B cell (primary cell): ENCODE data around the gene AEBP2. TPM values are rescaled to one million over a fixed set of nuclear protein-coding genes. Genes with fewer than 3 reads are reported as not detected.

Experiments
- ATAC-seq: fragments of 200-7000 bp; cut with Tn5 transposase; one replicate; pipeline ENCODE4 v1.10.0; 2021; ENCODE audit warnings: low read depth, mild to moderate bottlenecking, moderate number of reproducible peaks, moderate library complexity
- CTCF ChIA-PET: fragments of 350-600 bp; sonication (Branson Sonifier 250); formaldehyde crosslinking; loops from one replicate; lab custom pipeline; 2021; ENCODE audit warnings: antibody characterized with exemption, inconsistent platforms; lab: Charles Lee
- POLR2A ChIA-PET: fragments of 350-600 bp; sonication (Branson Sonifier 250); formaldehyde crosslinking; loops from one replicate; lab custom pipeline; 2021; ENCODE audit warnings: antibody characterized with exemption; lab: Charles Lee
- DNase-seq: peaks from one replicate; pipeline ENCODE4 v3.0.0; 2013
- H2AFZ ChIP-seq: 2 replicates; pipeline ENCODE4 v1.6.1; 2012; ENCODE audit warnings: mild to moderate bottlenecking, low read depth, low read length; ENCODE audit not compliant: insufficient read depth, poor library complexity, severe bottlenecking
- H3K27ac ChIP-seq, 2 donors: 1 replicate in 1 of 2; 2 replicates in 1 of 2; pipeline ENCODE4 v1.5.1; 2012 to 2013; ENCODE audit warnings: low read length in 2 of 2, mild to moderate bottlenecking in 2 of 2, moderate library complexity in 1 of 2
- H3K27me3 ChIP-seq, 4 experiments: fragments of 200-600 bp in 1 of 4; sonication (generic) in 1 of 4; replicated peaks in 1 of 4; 1 replicate in 2 of 4; 2 replicates in 2 of 4; pipeline versions ENCODE4 v1.6.1 to v1.7.0; 2013 to 2016; ENCODE audit warnings: low read length in 3 of 4, mild to moderate bottlenecking in 2 of 4, mixed read lengths in 1 of 4, moderate library complexity in 1 of 4; ENCODE audit not compliant: insufficient read depth in 4 of 4, control insufficient read depth in 3 of 4; ENCODE audit errors: control extremely low read depth in 1 of 4
- H3K36me3 ChIP-seq, 2 experiments: replicated peaks in 1 of 2; 1 replicate in 1 of 2; 2 replicates in 1 of 2; pipeline versions ENCODE4 v1.6.1 to v1.7.1; 2013; ENCODE audit warnings: low read length in 1 of 2; ENCODE audit not compliant: insufficient read depth in 2 of 2, control insufficient read depth in 1 of 2; ENCODE audit errors: control extremely low read depth in 1 of 2, extremely low read depth in 1 of 2
- H3K4me1 ChIP-seq, 2 donors: fragments of 200-600 bp in 1 of 2; sonication (generic) in 1 of 2; 1 replicate in 1 of 2; 2 replicates in 1 of 2; pipeline versions ENCODE4 v1.5.1 to v1.6.1; 2013 to 2017; ENCODE audit warnings: low read length in 2 of 2; ENCODE audit not compliant: control insufficient read depth in 2 of 2, insufficient read depth in 2 of 2
- H3K4me2 ChIP-seq: replicated peaks from 2 replicates; pipeline ENCODE3; 2012; ENCODE audit warnings: mild to moderate bottlenecking, low read depth, low read length; ENCODE audit not compliant: poor library complexity, severe bottlenecking
- H3K4me3 ChIP-seq, 5 experiments: fragments of 200-600 bp in 1 of 5; sonication (generic) in 1 of 5; 1 replicate in 3 of 5; 2 replicates in 2 of 5; pipeline versions ENCODE4 v1.5.1 to v1.7.0; 2011 to 2016; ENCODE audit warnings: low read length in 4 of 5, mild to moderate bottlenecking in 4 of 5, low read depth in 2 of 5, control low read depth in 1 of 5, moderate library complexity in 1 of 5; ENCODE audit not compliant: insufficient read depth in 1 of 5; ENCODE audit errors: control extremely low read depth in 1 of 5, extremely low read depth in 1 of 5
- H3K79me2 ChIP-seq: fragments of 200-600 bp; sonication (generic); one replicate; pipeline ENCODE4 v1.6.0; 2016; ENCODE audit warnings: low read length; ENCODE audit not compliant: control insufficient read depth, insufficient read depth
- H3K9ac ChIP-seq: fragments of 200-600 bp; sonication (generic); 2 replicates; pipeline ENCODE4 v1.6.1; 2017; ENCODE audit warnings: mild to moderate bottlenecking, low read length, moderate library complexity
- H3K9me3 ChIP-seq, 3 donors: one replicate each; pipeline versions ENCODE4 v1.6.1 to v1.7.1; 2013; ENCODE audit warnings: low read length in 2 of 3; ENCODE audit not compliant: control insufficient read depth in 2 of 3, insufficient read depth in 1 of 3; ENCODE audit errors: control extremely low read depth in 1 of 3
- H4K20me1 ChIP-seq: 2 replicates; pipeline ENCODE4 v1.6.0; 2012; ENCODE audit warnings: mild to moderate bottlenecking, low read length; ENCODE audit not compliant: insufficient read depth, control insufficient read depth, poor library complexity, severe bottlenecking
- H3K27ac Mint-ChIP-seq: one replicate; pipeline ENCODE4 v1.8.0; 2021; ENCODE audit warnings: mixed read lengths
- H3K27me3 Mint-ChIP-seq: one replicate; pipeline ENCODE4 v1.8.0; 2021; ENCODE audit warnings: mixed read lengths
- H3K4me1 Mint-ChIP-seq: one replicate; pipeline ENCODE4 v1.8.0; 2021; ENCODE audit warnings: mixed read lengths
- H3K4me3 Mint-ChIP-seq: one replicate; pipeline ENCODE4 v1.8.0; 2021; ENCODE audit warnings: mixed read lengths
- H3K9me3 Mint-ChIP-seq: one replicate; pipeline ENCODE4 v1.8.0; 2022; ENCODE audit warnings: mixed read lengths; ENCODE audit not compliant: insufficient read depth
- EZH2 ChIP-seq: IDR thresholded peaks from 2 replicates; pipeline ENCODE4 v1.6.1; 2012; ENCODE audit warnings: borderline replicate concordance, low read depth, mild to moderate bottlenecking, moderate library complexity, low read length; ENCODE audit not compliant: insufficient read depth, poor library complexity, severe bottlenecking
- WGBS: methylation state at CpG from one replicate; pipeline ENCODE4 v1.1.5; 2013; ENCODE audit warnings: missing lambda C conversion rate; ENCODE audit not compliant: insufficient coverage; 5-methylcytosine and 5-hydroxymethylcytosine counted together
- intact Hi-C: fragments of 100-400 bp; cut with micrococcal nuclease; formaldehyde crosslinking; loops from one replicate; pipeline ENCODE4 v1.10.0; 2022
- polyA plus RNA-seq: library from polyadenylated mRNA; depleted of rRNA; stranded (reverse); fragments of >200 nt; gene quantifications from 2 replicates; pipeline ENCODE4 v1.2.3, GENCODE V29; 2012
- total RNA-seq, 2 donors: library from RNA; stranded (reverse); fragments of 120-200 nt in 1 of 2; gene quantifications; 1 replicate in 1 of 2; 2 replicates in 1 of 2; pipeline versions ENCODE4 v1.2.3 to v1.2.4, GENCODE V29; 2013 to 2022
- TF ChIP-seq, protein P1 (sequence below): fragments of 200-600 bp; IDR thresholded peaks from one replicate; pipeline ENCODE4 v1.8.0; 2022; ENCODE audit warnings: antibody characterized with exemption, mild to moderate bottlenecking

AEBP2 gene
- total and polyA plus RNA-seq, 2 donors (not counting 1 experiment from before 2014, with no cell fraction given) = 12.1 to 67.8 TPM

DNA sequence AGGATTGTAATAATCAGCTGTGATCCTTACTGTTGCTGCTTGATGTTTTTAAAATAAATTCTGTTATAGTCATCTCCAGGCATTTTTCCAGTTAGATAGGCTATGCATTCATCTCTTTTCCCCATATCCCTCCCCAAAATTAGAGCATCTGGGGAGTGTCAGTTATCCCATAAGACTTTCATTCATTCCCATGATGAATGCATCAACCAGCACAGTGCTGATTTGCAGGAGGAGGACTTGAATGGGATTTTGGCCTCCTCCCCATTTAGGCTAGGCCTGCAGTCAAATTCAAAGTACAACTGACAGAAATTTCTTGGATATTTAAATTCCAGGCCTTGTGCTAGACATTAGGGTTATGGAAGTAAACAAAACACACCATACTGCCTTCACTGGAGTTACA, 99.8 kb downstream of the AEBP2 start:
- ChIA-PET POLR2A (no interaction called here), CTCF (no interaction called here)
- peaks cover 11% of the 10 kb centered on the region for H3K9me3 Mint-ChIP-seq
- H3K4me3 Mint-ChIP-seq = no peak overlapping the region
- intact Hi-C loops = no loop called here
- Histone ChIP-seq H3K36me3 (no peaks in the 10 kb centered on the region), H3K4me3 (no peak overlapping the region), H3K4me2 (no peak overlapping the region), H3K27me3 (no peaks in the 10 kb centered on the region), H3K4me1 (no peaks in the 10 kb centered on the region), H4K20me1 (no peaks in the 10 kb centered on the region), H3K9ac (no peak overlapping the region), H3K27ac (no peak overlapping the region), H2AFZ (no peak overlapping the region), H3K9me3 (peaks cover 0 to 10% (median 1%) of the 10 kb centered on the region in 3 donors), H3K79me2 (no peaks in the 10 kb centered on the region)
- DNase-seq (no peak), ATAC-seq (no peak)
- no peak overlapping the region for H3K27ac Mint-ChIP-seq
- H3K27me3 Mint-ChIP-seq = no peaks in the 10 kb centered on the region
- H3K4me1 Mint-ChIP-seq = no peaks in the 10 kb centered on the region
- TF ChIP-seq EZH2 = no peak
- TF ChIP-seq, protein P1, sequence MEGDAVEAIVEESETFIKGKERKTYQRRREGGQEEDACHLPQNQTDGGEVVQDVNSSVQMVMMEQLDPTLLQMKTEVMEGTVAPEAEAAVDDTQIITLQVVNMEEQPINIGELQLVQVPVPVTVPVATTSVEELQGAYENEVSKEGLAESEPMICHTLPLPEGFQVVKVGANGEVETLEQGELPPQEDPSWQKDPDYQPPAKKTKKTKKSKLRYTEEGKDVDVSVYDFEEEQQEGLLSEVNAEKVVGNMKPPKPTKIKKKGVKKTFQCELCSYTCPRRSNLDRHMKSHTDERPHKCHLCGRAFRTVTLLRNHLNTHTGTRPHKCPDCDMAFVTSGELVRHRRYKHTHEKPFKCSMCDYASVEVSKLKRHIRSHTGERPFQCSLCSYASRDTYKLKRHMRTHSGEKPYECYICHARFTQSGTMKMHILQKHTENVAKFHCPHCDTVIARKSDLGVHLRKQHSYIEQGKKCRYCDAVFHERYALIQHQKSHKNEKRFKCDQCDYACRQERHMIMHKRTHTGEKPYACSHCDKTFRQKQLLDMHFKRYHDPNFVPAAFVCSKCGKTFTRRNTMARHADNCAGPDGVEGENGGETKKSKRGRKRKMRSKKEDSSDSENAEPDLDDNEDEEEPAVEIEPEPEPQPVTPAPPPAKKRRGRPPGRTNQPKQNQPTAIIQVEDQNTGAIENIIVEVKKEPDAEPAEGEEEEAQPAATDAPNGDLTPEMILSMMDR = no peak

DNA sequence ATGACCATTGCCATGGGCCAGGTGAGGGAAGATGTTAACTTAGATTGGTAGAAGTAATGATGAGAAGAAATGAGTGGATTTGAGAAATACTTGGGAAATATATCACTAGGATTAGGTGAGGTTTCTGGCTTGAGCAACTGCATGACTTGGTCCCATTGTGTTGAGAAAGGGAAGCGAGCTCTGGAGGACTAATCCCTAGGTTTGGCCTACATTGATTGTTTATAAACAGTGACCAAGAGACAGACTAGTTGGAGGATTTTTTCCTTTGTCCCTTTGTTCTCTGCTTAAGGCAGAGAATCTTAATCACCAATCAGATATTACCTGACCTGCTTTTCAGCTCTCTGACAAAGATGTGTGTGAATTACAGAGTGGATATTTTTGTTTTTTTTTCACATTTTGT, 100.5 kb downstream of the AEBP2 start:
- Histone ChIP-seq H2AFZ (no peak overlapping the region), H4K20me1 (no peaks in the 10 kb centered on the region), H3K9ac (no peak overlapping the region), H3K4me2 (no peak overlapping the region), H3K79me2 (no peaks in the 10 kb centered on the region), H3K27ac (no peak overlapping the region), H3K4me3 (no peak overlapping the region), H3K36me3 (no peaks in the 10 kb centered on the region), H3K4me1 (no peaks in the 10 kb centered on the region), H3K9me3 (peaks cover 0 to 10% (median 1%) of the 10 kb centered on the region in 3 donors), H3K27me3 (no peaks in the 10 kb centered on the region)
- 80% methylated on average over 1 of the region's 1 CpG for WGBS
- CTCF ChIA-PET = no interaction called here
- Mint-ChIP-seq H3K9me3 (peaks cover 11% of the 10 kb centered on the region), H3K27ac (no peak overlapping the region), H3K4me3 (no peak overlapping the region), H3K27me3 (no peaks in the 10 kb centered on the region), H3K4me1 (no peaks in the 10 kb centered on the region)
- TF ChIP-seq, protein P1 = no peak
- intact Hi-C loops = no loop called here
- no peak for ATAC-seq
- POLR2A ChIA-PET = no interaction called here
- DNase-seq = no peak
